ENCODE results near the gene EXT2.

The EXT2 gene

DNA sequence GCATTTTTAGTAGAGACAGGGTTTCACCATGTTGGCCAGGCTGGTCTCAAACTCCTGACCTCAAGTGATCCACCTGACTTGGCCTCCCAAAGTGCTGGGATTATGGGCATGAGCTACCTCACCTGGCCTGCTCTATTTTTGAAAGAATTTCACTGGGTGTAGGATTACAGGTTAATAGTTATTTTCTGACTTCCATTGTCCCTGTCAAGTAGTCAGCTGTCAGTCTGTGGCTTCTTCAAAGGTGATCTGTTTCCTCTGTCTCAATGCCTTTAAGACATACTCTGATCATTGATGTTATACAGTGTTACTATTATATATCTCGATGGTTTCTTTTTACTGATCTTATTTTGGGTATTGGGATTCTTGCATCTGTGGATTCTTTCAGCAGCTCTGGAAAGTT, 10.1 kb upstream of the EXT2 start:
- no peak for DNase-seq

DNA sequence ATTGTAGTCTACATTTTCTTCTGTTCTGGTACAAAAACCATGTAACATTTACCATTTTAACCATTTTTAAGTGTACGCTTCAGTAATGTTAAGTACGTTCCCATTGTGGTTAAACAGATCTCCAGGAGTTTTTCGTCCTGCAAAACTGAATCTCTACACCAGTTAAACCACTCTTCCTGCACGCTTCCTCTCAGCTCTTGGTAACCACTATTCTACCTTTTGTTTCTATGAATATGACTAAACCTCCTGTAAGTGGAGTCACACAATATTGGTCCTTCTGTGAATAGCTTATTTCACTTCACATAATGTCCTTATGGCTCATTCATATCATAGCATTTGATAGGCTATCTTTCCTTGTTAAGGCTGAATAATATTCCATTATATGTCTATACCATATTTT, 7.1 kb upstream of the EXT2 start:
- DNase-seq: no peak

DNA sequence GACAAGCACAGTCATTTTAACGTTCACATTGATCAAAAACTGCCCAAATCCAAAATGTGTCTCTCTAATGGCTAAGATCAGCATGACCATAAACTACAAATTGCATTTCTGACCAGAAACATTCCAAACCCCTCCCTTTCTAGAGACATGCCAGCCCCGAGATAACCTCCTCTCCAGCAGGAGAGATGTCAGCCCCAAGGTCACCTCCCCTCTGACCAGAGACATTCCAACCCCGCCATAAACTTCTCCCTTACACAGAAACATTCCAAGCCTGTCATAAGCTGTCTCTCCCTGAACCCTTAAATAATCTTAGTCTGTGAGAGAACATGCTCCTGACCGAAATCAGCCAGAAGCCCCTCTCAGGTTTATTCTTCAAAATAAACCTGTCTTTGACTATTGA, 6.6 kb upstream of the EXT2 start:
- no peak for DNase-seq

DNA sequence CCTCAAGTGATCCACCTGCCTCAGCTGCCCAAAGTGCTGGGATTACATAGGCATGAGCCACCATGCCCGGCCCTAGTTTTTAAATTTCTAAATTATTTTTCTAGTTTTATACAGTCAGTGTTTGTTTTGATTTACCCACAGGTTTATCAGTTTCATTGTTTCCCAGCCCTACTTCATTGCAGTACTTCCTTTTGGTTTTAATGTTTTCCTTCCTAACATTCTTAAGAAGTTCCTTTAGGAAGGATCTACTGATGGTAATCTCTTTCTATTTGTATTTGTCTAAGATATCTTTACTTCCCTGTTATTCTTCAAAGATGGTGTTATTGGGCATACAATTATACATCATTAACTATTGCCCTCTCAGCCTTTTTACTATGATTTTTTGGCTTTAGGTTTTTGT, 4.9 kb upstream of the EXT2 start:
- no peak for DNase-seq

GRCh38 chr11:44094260-44094868, 1.1 kb upstream of the EXT2 start:
- peak in 53 of 58 donors; percentile 5 to 91 (median 55) for DNase-seq

- peak in 2 of 58 donors; percentile 3 to 22 for DNase-seq
These were observed 1.1 kb downstream of the EXT2 start for GRCh38 chr11:44096360-44097185.

GRCh38 chr11:44097821-44098220, 2.3 kb downstream of the EXT2 start:
- DNase-seq: no peak

- DNase-seq: no peak
These were observed 5.6 kb downstream of the EXT2 start for GRCh38 chr11:44101098-44101497.

DNA sequence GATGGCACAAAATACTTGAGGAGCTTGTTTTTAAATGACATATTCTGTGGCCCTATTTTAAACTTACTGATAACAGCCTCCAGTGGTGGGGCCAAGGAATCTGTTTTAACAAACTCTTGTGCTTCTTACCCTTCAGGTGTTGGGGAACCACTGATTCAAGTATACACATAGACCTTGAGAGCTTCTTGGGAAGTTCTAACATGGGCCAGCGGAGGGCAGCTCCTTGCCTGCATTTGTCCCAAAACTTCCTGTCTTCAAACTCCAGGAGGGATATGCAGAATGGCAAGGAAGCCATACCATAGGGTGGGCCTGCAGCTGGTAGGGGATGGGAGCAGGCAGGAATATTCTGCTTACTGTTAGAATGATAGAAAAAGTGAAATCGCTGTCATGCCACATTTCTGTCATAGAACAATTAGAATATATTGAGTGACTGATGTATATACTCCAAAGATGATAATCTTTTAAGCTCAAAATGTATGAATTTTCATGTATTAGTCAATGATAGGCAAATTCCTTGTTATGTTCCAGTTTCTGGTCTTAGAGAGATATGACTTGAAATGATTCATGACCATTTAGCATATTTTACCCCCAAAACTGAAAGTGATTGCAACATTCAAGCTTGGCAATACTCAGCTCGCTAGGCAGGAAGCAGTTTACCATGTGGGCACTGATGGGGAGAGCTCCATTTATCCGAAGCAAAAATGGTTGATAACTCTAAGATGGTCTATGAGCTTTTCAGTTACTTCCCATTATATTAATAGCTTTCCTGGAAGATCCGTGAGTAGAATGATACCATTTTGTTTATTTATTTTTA, 9.2 kb downstream of the EXT2 start:
- DNase-seq: no peak

GRCh38 chr11:44108260-44108659, 12.8 kb downstream of the EXT2 start:
- no peak for DNase-seq

- peak in 20 of 58 donors; percentile 6 to 44 (median 22) for DNase-seq
These were observed 14.8 kb downstream of the EXT2 start for GRCh38 chr11:44110231-44110679.

- peak in 8 of 58 donors; percentile 5 to 76 (median 26) for DNase-seq
These were observed 16.8 kb downstream of the EXT2 start for GRCh38 chr11:44112091-44112821.

GRCh38 chr11:44113018-44113417, 17.5 kb downstream of the EXT2 start:
- DNase-seq: no peak

DNA sequence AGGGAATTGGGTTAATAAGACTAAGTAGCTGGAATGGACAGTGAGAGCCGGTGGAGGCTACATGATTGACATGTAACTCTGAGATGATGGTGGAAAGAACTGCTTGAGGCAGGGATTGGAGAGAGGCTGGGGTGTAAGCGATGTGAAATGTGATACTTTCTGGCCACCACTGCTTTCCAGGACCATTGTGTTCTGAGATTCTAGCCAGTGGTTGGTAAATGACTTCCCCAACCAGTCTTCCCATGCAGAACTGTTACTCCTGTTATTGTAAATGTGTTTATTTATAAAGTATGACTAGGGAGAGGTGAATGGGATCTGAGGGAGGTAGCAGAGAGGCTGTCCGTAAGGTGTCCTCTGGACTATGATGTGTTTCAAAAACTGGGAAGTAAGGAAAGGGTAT, 18.1 kb downstream of the EXT2 start:
- DNase-seq: no peak

GRCh38 chr11:44116234-44116830, 20.9 kb downstream of the EXT2 start:
- no peak for DNase-seq

DNA sequence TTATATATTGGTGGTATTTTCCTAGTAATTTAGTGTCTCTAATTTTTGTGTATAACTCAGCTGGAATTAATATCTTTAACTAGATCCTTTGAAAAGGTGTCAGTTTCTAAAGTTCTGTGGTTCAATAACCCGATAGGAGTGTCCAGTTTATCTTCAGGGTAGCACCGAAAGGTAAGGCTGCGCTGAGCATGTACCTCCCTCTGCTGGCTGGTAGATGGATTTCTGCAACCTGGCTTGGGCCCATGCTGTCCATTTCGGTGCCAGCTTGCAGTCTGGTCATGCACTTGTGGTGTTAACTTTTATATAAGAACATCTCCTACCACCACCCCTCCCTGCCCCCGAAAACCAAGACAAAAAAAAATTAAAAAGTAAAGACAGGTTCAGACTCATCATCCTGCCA, 24.7 kb downstream of the EXT2 start:
- DNase-seq: no peak

DNA sequence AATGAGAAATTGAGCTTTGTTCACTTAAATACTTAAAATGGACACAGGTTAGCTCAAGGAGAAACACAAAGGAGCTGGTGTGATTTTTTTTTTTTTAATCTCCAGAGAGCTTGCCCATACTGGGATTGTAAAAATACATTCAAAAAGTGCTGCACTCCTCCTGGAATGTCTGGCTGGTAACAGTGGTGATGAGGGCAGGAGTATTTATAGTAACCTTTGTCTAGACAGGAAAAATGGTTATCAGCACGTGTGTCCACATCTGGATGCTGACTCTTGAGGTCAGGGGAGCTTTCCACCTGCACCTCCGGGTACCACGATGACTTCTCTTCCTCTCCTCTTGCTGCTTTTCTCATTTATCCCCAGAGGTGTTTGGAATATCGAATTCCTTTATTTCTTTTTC, 30.1 kb downstream of the EXT2 start:
- no peak for DNase-seq

- no peak for DNase-seq
These were observed 30.8 kb downstream of the EXT2 start for GRCh38 chr11:44126304-44126703.

DNA sequence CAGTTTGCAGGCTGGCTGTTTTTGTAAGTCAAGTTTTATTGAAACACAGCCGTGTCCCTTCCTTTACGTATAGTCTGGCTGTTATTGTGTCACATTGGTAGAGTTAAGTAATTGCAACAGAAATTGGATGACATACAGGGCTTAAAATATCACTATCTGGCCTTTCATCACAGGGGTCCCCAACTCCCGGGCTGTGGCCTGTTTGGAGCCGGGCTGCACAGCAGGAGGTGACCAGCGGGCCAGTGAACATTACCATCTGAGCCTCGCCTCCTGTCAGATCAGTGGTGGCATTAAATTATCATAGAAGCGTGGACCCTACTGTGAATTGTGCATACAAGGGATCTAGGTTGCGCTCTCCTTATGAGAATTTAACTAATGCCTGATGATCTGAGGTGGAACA, 31.7 kb downstream of the EXT2 start:
- DNase-seq: no peak

DNA sequence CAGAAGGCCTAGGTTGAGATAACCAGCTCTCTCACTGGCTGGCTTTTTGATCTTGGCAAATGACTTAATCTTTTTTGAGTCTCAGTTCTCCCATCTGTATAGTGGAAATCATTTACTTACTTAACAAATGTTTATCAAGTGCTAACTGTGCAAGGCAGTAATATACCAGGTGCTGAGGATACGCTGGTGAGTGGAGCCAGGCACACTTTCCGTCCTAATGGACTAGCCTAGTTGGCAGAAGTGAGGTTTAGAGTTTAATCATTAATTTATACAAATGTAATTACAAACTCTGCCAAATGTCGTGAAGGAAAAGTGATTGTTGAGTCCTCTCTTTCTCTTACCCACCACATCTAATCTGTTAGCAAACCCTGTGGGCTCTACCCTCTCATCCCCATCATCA, 33.3 kb downstream of the EXT2 start:
- no peak for DNase-seq

DNA sequence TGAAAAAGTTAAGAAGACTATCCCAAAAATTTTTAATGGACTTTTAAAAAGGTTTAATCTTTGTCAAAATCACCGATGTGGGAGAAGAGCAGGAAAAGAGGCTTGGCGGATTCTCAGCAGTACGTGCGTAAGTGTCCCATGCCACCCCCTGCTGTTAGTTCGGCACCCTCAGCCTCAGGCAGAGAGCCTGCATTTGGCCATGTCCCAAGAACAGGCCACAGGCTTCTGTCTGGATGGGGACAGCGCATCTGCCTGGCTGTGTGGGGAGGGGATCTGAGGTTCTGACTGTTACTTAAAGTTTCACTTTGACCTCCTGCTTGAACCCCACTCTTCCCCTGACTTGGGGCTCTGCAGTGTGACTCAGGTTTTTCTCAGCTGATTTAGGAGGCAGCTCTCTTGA, 35.3 kb downstream of the EXT2 start:
- DNase-seq: peak in 1 of 58 donors; percentile 8

All from anterior cingulate cortex (tissue), 58 donors.